ENCODE data around the gene AHDC1.

AHDC1 gene

GRCh38 chr1:27569506-27570291 is 34.2 kb downstream of the AHDC1 start (continued):
- no peak for TF ChIP-seq ZNF335 (tag by site-specific recombination; conservative IDR thresholded peaks at IDR 0.05)
- no peak for TF ChIP-seq KLF10 (tag by site-specific recombination; IDR thresholded peaks at IDR 0.05)
- TF ChIP-seq ZNF510 (tag by site-specific recombination; IDR thresholded peaks at IDR 0.05; ENCODE audit: insufficient replicate concordance) = no peak
- TF ChIP-seq ZNF658 (tag by site-specific recombination; IDR thresholded peaks at IDR 0.05) = no peak
- TF ChIP-seq GLIS1 (tag by site-specific recombination; IDR thresholded peaks at IDR 0.05) = peak; percentile 66
- no peak for TF ChIP-seq ZNF10 (tag by site-specific recombination; IDR thresholded peaks at IDR 0.05)
- TF ChIP-seq, protein P1, sequence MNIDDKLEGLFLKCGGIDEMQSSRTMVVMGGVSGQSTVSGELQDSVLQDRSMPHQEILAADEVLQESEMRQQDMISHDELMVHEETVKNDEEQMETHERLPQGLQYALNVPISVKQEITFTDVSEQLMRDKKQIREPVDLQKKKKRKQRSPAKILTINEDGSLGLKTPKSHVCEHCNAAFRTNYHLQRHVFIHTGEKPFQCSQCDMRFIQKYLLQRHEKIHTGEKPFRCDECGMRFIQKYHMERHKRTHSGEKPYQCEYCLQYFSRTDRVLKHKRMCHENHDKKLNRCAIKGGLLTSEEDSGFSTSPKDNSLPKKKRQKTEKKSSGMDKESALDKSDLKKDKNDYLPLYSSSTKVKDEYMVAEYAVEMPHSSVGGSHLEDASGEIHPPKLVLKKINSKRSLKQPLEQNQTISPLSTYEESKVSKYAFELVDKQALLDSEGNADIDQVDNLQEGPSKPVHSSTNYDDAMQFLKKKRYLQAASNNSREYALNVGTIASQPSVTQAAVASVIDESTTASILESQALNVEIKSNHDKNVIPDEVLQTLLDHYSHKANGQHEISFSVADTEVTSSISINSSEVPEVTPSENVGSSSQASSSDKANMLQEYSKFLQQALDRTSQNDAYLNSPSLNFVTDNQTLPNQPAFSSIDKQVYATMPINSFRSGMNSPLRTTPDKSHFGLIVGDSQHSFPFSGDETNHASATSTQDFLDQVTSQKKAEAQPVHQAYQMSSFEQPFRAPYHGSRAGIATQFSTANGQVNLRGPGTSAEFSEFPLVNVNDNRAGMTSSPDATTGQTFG (tag by site-specific recombination; IDR thresholded peaks at IDR 0.05; ENCODE audit: borderline replicate concordance) = no peak
- TF ChIP-seq ZNF843 (tag by site-specific recombination; IDR thresholded peaks at IDR 0.05) = no peak
- no peak for TF ChIP-seq ZNF132 (tag by site-specific recombination; IDR thresholded peaks at IDR 0.05; ENCODE audit: borderline replicate concordance)
- TF ChIP-seq ZNF426 (tag by site-specific recombination; IDR thresholded peaks at IDR 0.05) = no peak
- TF ChIP-seq ZNF248 (tag by site-specific recombination; IDR thresholded peaks at IDR 0.05) = no peak
- TF ChIP-seq ZNF785 (tag by site-specific recombination; IDR thresholded peaks at IDR 0.05) = no peak
- peak; percentile 28; the same call in 1 of the 2 replicates for TF ChIP-seq WT1 (tag by site-specific recombination; IDR thresholded peaks at IDR 0.05)
- TF ChIP-seq ZNF747 (tag by site-specific recombination; IDR thresholded peaks at IDR 0.05) = no peak
- no peak for TF ChIP-seq ZNF280C (tag by site-specific recombination; IDR thresholded peaks at IDR 0.05)
- no peak for TF ChIP-seq GLI2 (tag by site-specific recombination; IDR thresholded peaks at IDR 0.05; ENCODE audit: borderline replicate concordance, low read depth)
- TF ChIP-seq ZXDB (tag by site-specific recombination; IDR thresholded peaks at IDR 0.05) = no peak
- no peak for TF ChIP-seq ZNF449 (tag by site-specific recombination; IDR thresholded peaks at IDR 0.05)
- no peak for TF ChIP-seq ZNF837 (tag by site-specific recombination; IDR thresholded peaks at IDR 0.05)
- TF ChIP-seq, protein P2, sequence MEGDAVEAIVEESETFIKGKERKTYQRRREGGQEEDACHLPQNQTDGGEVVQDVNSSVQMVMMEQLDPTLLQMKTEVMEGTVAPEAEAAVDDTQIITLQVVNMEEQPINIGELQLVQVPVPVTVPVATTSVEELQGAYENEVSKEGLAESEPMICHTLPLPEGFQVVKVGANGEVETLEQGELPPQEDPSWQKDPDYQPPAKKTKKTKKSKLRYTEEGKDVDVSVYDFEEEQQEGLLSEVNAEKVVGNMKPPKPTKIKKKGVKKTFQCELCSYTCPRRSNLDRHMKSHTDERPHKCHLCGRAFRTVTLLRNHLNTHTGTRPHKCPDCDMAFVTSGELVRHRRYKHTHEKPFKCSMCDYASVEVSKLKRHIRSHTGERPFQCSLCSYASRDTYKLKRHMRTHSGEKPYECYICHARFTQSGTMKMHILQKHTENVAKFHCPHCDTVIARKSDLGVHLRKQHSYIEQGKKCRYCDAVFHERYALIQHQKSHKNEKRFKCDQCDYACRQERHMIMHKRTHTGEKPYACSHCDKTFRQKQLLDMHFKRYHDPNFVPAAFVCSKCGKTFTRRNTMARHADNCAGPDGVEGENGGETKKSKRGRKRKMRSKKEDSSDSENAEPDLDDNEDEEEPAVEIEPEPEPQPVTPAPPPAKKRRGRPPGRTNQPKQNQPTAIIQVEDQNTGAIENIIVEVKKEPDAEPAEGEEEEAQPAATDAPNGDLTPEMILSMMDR (tag by site-specific recombination; IDR thresholded peaks at IDR 0.05) = no peak
- TF ChIP-seq SP7 (tag by site-specific recombination; IDR thresholded peaks at IDR 0.05) = no peak
- TF ChIP-seq ZNF138 (tag by site-specific recombination; IDR thresholded peaks at IDR 0.05; ENCODE audit: borderline replicate concordance) = no peak
- TF ChIP-seq, protein P3, sequence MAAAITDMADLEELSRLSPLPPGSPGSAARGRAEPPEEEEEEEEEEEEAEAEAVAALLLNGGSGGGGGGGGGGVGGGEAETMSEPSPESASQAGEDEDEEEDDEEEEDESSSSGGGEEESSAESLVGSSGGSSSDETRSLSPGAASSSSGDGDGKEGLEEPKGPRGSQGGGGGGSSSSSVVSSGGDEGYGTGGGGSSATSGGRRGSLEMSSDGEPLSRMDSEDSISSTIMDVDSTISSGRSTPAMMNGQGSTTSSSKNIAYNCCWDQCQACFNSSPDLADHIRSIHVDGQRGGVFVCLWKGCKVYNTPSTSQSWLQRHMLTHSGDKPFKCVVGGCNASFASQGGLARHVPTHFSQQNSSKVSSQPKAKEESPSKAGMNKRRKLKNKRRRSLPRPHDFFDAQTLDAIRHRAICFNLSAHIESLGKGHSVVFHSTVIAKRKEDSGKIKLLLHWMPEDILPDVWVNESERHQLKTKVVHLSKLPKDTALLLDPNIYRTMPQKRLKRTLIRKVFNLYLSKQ (tag by site-specific recombination; IDR thresholded peaks at IDR 0.05; ENCODE audit: borderline replicate concordance) = no peak
- no peak for TF ChIP-seq ZFP37 (tag by site-specific recombination; IDR thresholded peaks at IDR 0.05)
- TF ChIP-seq ZBTB8A (tag by site-specific recombination; IDR thresholded peaks at IDR 0.05) = no peak
- no peak for TF ChIP-seq ZNF174 (tag by site-specific recombination; IDR thresholded peaks at IDR 0.05)
- no peak for TF ChIP-seq KLF7 (tag by site-specific recombination; IDR thresholded peaks at IDR 0.05; ENCODE audit: borderline replicate concordance)
- TF ChIP-seq GLIS2 (tag by site-specific recombination; IDR thresholded peaks at IDR 0.05) = peak; percentile 46
- peak; percentile 46; the same call in 1 of the 2 replicates for TF ChIP-seq BCL11B (tag by site-specific recombination; IDR thresholded peaks at IDR 0.05; ENCODE audit: low read depth)
- no peak for TF ChIP-seq ZSCAN30 (tag by site-specific recombination; IDR thresholded peaks at IDR 0.05)
- TF ChIP-seq ZNF548 (tag by site-specific recombination; IDR thresholded peaks at IDR 0.05) = no peak
